A673 (cell line): Measurements from ENCODE around the gene B3GLCT. TPM values are rescaled to one million over a fixed set of nuclear protein-coding genes. Genes with fewer than 3 reads are reported as not detected.

Experiments
- BruUV-seq: library from RNA; stranded (reverse); fragments of 400-500 nt; replicated peaks from 2 replicates; lab custom pipeline; 2021; lab: Mats Ljungman, UMichigan
- CTCF ChIA-PET: fragments of 300-600 bp; sonication (Branson Sonifier 250); formaldehyde crosslinking; loops from one replicate; lab custom pipeline; 2022; ENCODE audit warnings: antibody characterized with exemption; lab: Charles Lee
- POLR2A ChIA-PET: fragments of 300-600 bp; sonication (Branson Sonifier 250); formaldehyde crosslinking; loops from one replicate; lab custom pipeline; 2022; ENCODE audit warnings: antibody characterized with exemption; ENCODE audit not compliant: low non-redundant PET; lab: Charles Lee
- DNase-seq: peaks from one replicate; pipeline ENCODE4 v3.0.0-alpha.2; 2015; ENCODE audit warnings: low spot score
- H3K27ac ChIP-seq: fragments of 200-600 bp; sonication (generic); 2 replicates; pipeline ENCODE4 v1.5.1; 2016; ENCODE audit warnings: mixed run types, low read depth, mild to moderate bottlenecking, mixed read lengths, antibody characterized with exemption, low read length; ENCODE audit not compliant: poor library complexity, severe bottlenecking
- H3K27me3 ChIP-seq: fragments of 200-600 bp; sonication (generic); replicated peaks from 2 replicates; pipeline ENCODE4 v1.6.1; 2017; ENCODE audit warnings: mixed run types, low read depth, mild to moderate bottlenecking, mixed read lengths, antibody characterized with exemption, low read length; ENCODE audit not compliant: insufficient read depth, poor library complexity
- H3K36me3 ChIP-seq: fragments of 200-600 bp; sonication (generic); 2 replicates; pipeline ENCODE4 v1.6.1; 2016; ENCODE audit warnings: mixed run types, mild to moderate bottlenecking, mixed read lengths, antibody characterized with exemption, low read length; ENCODE audit not compliant: insufficient read depth, poor library complexity, severe bottlenecking
- H3K4me1 ChIP-seq: fragments of 200-600 bp; sonication (generic); 2 replicates; pipeline ENCODE4 v1.6.1; 2017; ENCODE audit warnings: mixed run types, mild to moderate bottlenecking, mixed read lengths, antibody characterized with exemption, low read length; ENCODE audit not compliant: insufficient read depth, poor library complexity, severe bottlenecking
- H3K4me3 ChIP-seq: fragments of 200-600 bp; sonication (generic); 2 replicates; pipeline ENCODE4 v1.5.1; 2016; ENCODE audit warnings: low read depth, mixed run types, mild to moderate bottlenecking, mixed read lengths, low read length; ENCODE audit not compliant: poor library complexity, severe bottlenecking
- H3K9me3 ChIP-seq: fragments of 200-600 bp; sonication (generic); 2 replicates; pipeline ENCODE4 v1.6.1; 2016; ENCODE audit warnings: mixed run types, low read depth, mild to moderate bottlenecking, mixed read lengths, antibody characterized with exemption, low read length; ENCODE audit not compliant: poor library complexity, severe bottlenecking
- CTCF ChIP-seq: fragments of 300-800, 200-600 bp; sonication (generic); conservative IDR thresholded peaks from 2 replicates; pipeline ENCODE4 v1.5.1; 2017; ENCODE audit warnings: low read depth, mild to moderate bottlenecking, antibody characterized with exemption, low read length, moderate library complexity, mixed read lengths
- EZH2 ChIP-seq: fragments of 200-600 bp; sonication (generic); IDR thresholded peaks from 2 replicates; pipeline ENCODE4 v1.6.1; 2017; ENCODE audit warnings: borderline replicate concordance, low read depth, mild to moderate bottlenecking, mixed read lengths, antibody characterized with exemption, low read length; ENCODE audit not compliant: poor library complexity, severe bottlenecking
- intact Hi-C: fragments of 100-400 bp; cut with micrococcal nuclease; formaldehyde crosslinking; loops from one replicate; pipeline ENCODE4 v1.10.0; 2022; ENCODE audit not compliant: unreplicated experiment
- total RNA-seq: library from RNA; stranded (reverse); gene quantifications from 2 replicates; pipeline ENCODE4 v1.2.3, GENCODE V29; 2021

The B3GLCT gene
- total RNA-seq, 1 experiment from 2014 or later: 8.5 TPM

DNA sequence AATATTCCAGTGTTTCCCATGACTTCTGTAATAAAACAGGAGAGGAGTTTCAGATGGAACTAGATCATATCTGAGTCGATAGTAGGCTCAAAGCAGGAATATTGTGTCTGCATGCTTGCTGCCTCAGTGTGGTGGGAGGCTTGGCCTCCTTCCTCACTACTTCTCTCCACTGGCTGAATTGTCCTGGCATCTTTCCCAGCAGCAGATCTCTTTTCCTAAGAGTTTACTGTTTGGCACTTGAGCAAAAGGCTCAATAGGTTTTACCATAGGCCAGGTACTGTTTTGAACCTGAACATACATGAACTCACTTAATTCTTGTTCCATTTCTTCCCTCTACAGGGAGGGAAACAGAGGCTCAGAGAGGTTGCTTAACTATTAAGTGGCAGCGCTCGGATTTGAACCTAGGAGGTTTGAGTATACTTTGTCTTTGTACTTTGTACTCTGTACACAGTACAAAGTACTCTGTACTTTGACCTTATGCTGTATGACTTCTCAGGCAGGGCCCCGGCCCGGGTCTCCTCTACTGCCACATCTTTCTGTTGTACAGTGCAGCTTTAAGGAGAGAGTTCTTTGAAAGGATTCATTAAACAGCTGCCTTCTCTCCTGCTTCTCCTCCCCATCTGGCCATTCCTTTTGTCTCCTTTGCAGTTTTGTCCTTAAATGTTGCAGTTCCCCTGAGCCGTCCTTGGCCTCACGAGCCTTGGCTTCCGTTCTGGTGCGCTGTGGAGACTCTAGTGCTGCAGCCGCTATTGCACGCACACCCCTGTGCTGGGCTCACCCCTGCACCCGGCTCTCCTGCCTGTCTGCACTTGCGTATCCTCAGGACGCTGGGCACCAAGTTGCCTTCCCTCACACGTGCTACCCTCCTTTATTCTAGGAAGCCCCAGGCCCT is 8.1 kb downstream of the B3GLCT start:
- Histone ChIP-seq H3K9me3 (no peaks in the 10 kb centered on the region), H3K36me3 (no peaks in the 10 kb centered on the region), H3K27ac (no peak overlapping the region), H3K4me1 (peaks cover 42% of the 10 kb centered on the region), H3K4me3 (no peak overlapping the region), H3K27me3 (no peaks in the 10 kb centered on the region)
- ChIA-PET CTCF (no interaction called here), POLR2A (no interaction called here)
- intact Hi-C loops: no loop called here
- no peak for TF ChIP-seq EZH2
- TF ChIP-seq CTCF: no peak
- no TSS peak for BruUV-seq
- peak; percentile 36 for DNase-seq

- ChIA-PET POLR2A (no interaction called here), CTCF (no interaction called here)
- H3K36me3 ChIP-seq: no peaks in the 10 kb centered on the region
- BruUV-seq: no TSS peak
- peaks cover 42% of the 10 kb centered on the region for H3K4me1 ChIP-seq
- no peak for DNase-seq
- no peaks in the 10 kb centered on the region for H3K27me3 ChIP-seq
- TF ChIP-seq CTCF (no peak), EZH2 (no peak)
- H3K27ac ChIP-seq: peak overlapping the region; percentile 62
- H3K4me3 ChIP-seq: peak overlapping the region; percentile 20
- H3K9me3 ChIP-seq: no peaks in the 10 kb centered on the region
- intact Hi-C loops: no loop called here
Measured at GRCh38 chr13:31208559-31209122, 8.9 kb downstream of the B3GLCT start.

DNA sequence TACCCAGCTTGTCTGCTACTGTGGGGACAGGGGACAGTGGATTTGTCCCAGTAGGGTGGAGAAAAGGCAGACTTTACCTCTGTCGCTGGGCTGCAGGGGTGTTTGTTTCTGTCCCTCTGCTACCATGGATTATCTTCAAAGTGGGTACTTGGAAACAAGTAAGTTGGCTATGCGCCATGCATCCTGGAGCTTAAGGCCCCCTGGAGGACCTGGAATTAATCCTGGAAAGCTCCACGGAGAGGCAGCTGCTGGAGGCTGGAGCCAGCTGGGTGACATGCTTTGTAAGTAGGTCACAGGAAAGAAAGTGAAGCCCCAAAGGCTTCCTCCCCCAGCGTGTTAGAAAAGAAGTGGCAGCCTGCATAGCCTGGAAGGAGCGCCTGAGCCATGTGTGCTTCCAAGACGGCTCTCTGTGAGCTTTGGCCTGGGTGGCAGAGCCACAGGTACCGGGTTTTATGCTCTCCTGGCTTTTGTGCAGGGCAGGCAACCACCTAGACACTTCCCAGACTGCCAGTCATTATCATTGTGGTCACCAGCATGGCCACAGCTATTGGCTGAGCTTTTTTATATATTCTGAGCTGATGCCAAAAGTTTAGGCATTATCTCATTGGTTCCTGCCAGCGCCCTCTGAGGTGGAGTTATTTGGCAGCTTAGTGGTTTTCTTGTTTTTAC is 9.5 kb downstream of the B3GLCT start:
- TF ChIP-seq EZH2 (no peak), CTCF (no peak)
- Histone ChIP-seq H3K4me1 (peaks cover 42% of the 10 kb centered on the region), H3K27ac (peak overlapping the region; percentile 62), H3K27me3 (no peaks in the 10 kb centered on the region), H3K4me3 (peak overlapping the region; percentile 20), H3K36me3 (no peaks in the 10 kb centered on the region), H3K9me3 (no peaks in the 10 kb centered on the region)
- intact Hi-C loops: no loop called here
- BruUV-seq: no TSS peak
- ChIA-PET POLR2A (no interaction called here), CTCF (no interaction called here)
- peak; percentile 92 for DNase-seq
